B cell (primary cell): ENCODE results near the gene GMIP. TPM values are rescaled to one million over a fixed set of nuclear protein-coding genes. Genes with fewer than 3 reads are reported as not detected.
"Not testable (repeated sequence)": the region's sequence is repeated elsewhere in the genome, so short reads cannot be mapped to it uniquely, and the experiment has no call there.

Experiments used
- ATAC-seq: fragments of 200-7000 bp; cut with Tn5 transposase; one replicate; pipeline ENCODE4 v1.10.0; 2021; ENCODE audit warnings: low read depth, mild to moderate bottlenecking, moderate number of reproducible peaks, moderate library complexity
- CTCF ChIA-PET: fragments of 350-600 bp; sonication (Branson Sonifier 250); formaldehyde crosslinking; loops from one replicate; lab custom pipeline; 2021; ENCODE audit warnings: antibody characterized with exemption, inconsistent platforms; lab: Charles Lee
- POLR2A ChIA-PET: fragments of 350-600 bp; sonication (Branson Sonifier 250); formaldehyde crosslinking; loops from one replicate; lab custom pipeline; 2021; ENCODE audit warnings: antibody characterized with exemption; lab: Charles Lee
- DNase-seq: peaks from one replicate; pipeline ENCODE4 v3.0.0; 2013
- H2AFZ ChIP-seq: 2 replicates; pipeline ENCODE4 v1.6.1; 2012; ENCODE audit warnings: mild to moderate bottlenecking, low read depth, low read length; ENCODE audit not compliant: insufficient read depth, poor library complexity, severe bottlenecking
- H3K27ac ChIP-seq, 2 donors: 1 replicate in 1 of 2; 2 replicates in 1 of 2; pipeline ENCODE4 v1.5.1; 2012 to 2013; ENCODE audit warnings: low read length in 2 of 2, mild to moderate bottlenecking in 2 of 2, moderate library complexity in 1 of 2
- H3K27me3 ChIP-seq, 4 experiments: fragments of 200-600 bp in 1 of 4; sonication (generic) in 1 of 4; replicated peaks in 1 of 4; 1 replicate in 2 of 4; 2 replicates in 2 of 4; pipeline versions ENCODE4 v1.6.1 to v1.7.0; 2013 to 2016; ENCODE audit warnings: low read length in 3 of 4, mild to moderate bottlenecking in 2 of 4, mixed read lengths in 1 of 4, moderate library complexity in 1 of 4; ENCODE audit not compliant: insufficient read depth in 4 of 4, control insufficient read depth in 3 of 4; ENCODE audit errors: control extremely low read depth in 1 of 4
- H3K36me3 ChIP-seq, 2 experiments: replicated peaks in 1 of 2; 1 replicate in 1 of 2; 2 replicates in 1 of 2; pipeline versions ENCODE4 v1.6.1 to v1.7.1; 2013; ENCODE audit warnings: low read length in 1 of 2; ENCODE audit not compliant: insufficient read depth in 2 of 2, control insufficient read depth in 1 of 2; ENCODE audit errors: control extremely low read depth in 1 of 2, extremely low read depth in 1 of 2
- H3K4me1 ChIP-seq, 2 donors: fragments of 200-600 bp in 1 of 2; sonication (generic) in 1 of 2; 1 replicate in 1 of 2; 2 replicates in 1 of 2; pipeline versions ENCODE4 v1.5.1 to v1.6.1; 2013 to 2017; ENCODE audit warnings: low read length in 2 of 2; ENCODE audit not compliant: control insufficient read depth in 2 of 2, insufficient read depth in 2 of 2
- H3K4me2 ChIP-seq: replicated peaks from 2 replicates; pipeline ENCODE3; 2012; ENCODE audit warnings: mild to moderate bottlenecking, low read depth, low read length; ENCODE audit not compliant: poor library complexity, severe bottlenecking
- H3K4me3 ChIP-seq, 5 experiments: fragments of 200-600 bp in 1 of 5; sonication (generic) in 1 of 5; 1 replicate in 3 of 5; 2 replicates in 2 of 5; pipeline versions ENCODE4 v1.5.1 to v1.7.0; 2011 to 2016; ENCODE audit warnings: low read length in 4 of 5, mild to moderate bottlenecking in 4 of 5, low read depth in 2 of 5, control low read depth in 1 of 5, moderate library complexity in 1 of 5; ENCODE audit not compliant: insufficient read depth in 1 of 5; ENCODE audit errors: control extremely low read depth in 1 of 5, extremely low read depth in 1 of 5
- H3K79me2 ChIP-seq: fragments of 200-600 bp; sonication (generic); one replicate; pipeline ENCODE4 v1.6.0; 2016; ENCODE audit warnings: low read length; ENCODE audit not compliant: control insufficient read depth, insufficient read depth
- H3K9ac ChIP-seq: fragments of 200-600 bp; sonication (generic); 2 replicates; pipeline ENCODE4 v1.6.1; 2017; ENCODE audit warnings: mild to moderate bottlenecking, low read length, moderate library complexity
- H3K9me3 ChIP-seq, 3 donors: one replicate each; pipeline versions ENCODE4 v1.6.1 to v1.7.1; 2013; ENCODE audit warnings: low read length in 2 of 3; ENCODE audit not compliant: control insufficient read depth in 2 of 3, insufficient read depth in 1 of 3; ENCODE audit errors: control extremely low read depth in 1 of 3
- H4K20me1 ChIP-seq: 2 replicates; pipeline ENCODE4 v1.6.0; 2012; ENCODE audit warnings: mild to moderate bottlenecking, low read length; ENCODE audit not compliant: insufficient read depth, control insufficient read depth, poor library complexity, severe bottlenecking
- H3K27ac Mint-ChIP-seq: one replicate; pipeline ENCODE4 v1.8.0; 2021; ENCODE audit warnings: mixed read lengths
- H3K27me3 Mint-ChIP-seq: one replicate; pipeline ENCODE4 v1.8.0; 2021; ENCODE audit warnings: mixed read lengths
- H3K4me1 Mint-ChIP-seq: one replicate; pipeline ENCODE4 v1.8.0; 2021; ENCODE audit warnings: mixed read lengths
- H3K4me3 Mint-ChIP-seq: one replicate; pipeline ENCODE4 v1.8.0; 2021; ENCODE audit warnings: mixed read lengths
- H3K9me3 Mint-ChIP-seq: one replicate; pipeline ENCODE4 v1.8.0; 2022; ENCODE audit warnings: mixed read lengths; ENCODE audit not compliant: insufficient read depth
- CTCF ChIP-seq: fragments of 200-600 bp; IDR thresholded peaks from one replicate; pipeline ENCODE4 v1.8.0; 2022; ENCODE audit warnings: antibody characterized with exemption, mild to moderate bottlenecking
- EZH2 ChIP-seq: IDR thresholded peaks from 2 replicates; pipeline ENCODE4 v1.6.1; 2012; ENCODE audit warnings: borderline replicate concordance, low read depth, mild to moderate bottlenecking, moderate library complexity, low read length; ENCODE audit not compliant: insufficient read depth, poor library complexity, severe bottlenecking
- WGBS: methylation state at CpG from one replicate; pipeline ENCODE4 v1.1.5; 2013; ENCODE audit warnings: missing lambda C conversion rate; ENCODE audit not compliant: insufficient coverage; 5-methylcytosine and 5-hydroxymethylcytosine counted together
- intact Hi-C: fragments of 100-400 bp; cut with micrococcal nuclease; formaldehyde crosslinking; loops from one replicate; pipeline ENCODE4 v1.10.0; 2022
- polyA plus RNA-seq: library from polyadenylated mRNA; depleted of rRNA; stranded (reverse); fragments of >200 nt; gene quantifications from 2 replicates; pipeline ENCODE4 v1.2.3, GENCODE V29; 2012
- total RNA-seq, 2 donors: library from RNA; stranded (reverse); fragments of 120-200 nt in 1 of 2; gene quantifications; 1 replicate in 1 of 2; 2 replicates in 1 of 2; pipeline versions ENCODE4 v1.2.3 to v1.2.4, GENCODE V29; 2013 to 2022

GMIP gene
- total and polyA plus RNA-seq, 2 donors (not counting 1 experiment from before 2014, with no cell fraction given), result 57.0 to 112 TPM

DNA sequence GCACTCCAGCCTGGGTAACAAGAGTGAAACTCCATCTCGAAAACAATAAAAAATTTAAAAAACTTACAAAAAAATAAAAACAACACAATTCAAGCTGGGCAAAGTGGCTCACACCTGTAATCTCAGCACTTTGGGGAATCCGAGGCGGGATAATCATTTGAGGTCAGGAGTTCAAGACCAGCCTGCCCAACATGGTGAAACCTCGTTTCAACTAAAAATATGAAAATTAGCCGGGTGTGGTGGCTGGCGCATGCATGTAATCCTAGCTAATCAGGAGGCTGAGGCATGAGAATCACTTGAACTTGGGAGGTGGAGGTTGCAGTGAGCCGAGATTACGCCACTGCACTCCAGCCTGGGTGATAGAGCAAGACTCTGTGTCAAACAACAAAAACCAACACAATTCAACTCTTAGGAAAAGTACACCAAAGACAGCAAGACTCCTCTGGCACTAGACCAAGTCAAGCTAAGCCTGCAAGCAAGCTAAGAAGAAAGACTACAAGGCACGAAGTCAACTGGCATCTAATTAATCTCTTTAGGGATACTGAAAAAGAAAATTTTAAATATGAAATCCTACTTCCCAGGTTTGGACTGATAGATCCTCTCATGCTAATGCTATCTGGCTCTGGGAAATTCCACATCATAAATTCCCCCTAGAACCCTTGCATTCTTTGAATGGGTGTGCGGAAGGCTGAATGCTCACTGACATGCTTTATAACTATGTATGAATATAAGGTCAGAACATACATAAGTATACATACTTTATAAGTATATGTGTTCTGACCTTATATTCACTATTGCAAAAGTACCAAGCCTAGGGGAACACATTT is 32.9 kb downstream of the GMIP start:
- ATAC-seq (no peak), DNase-seq (no peak)
- H3K9me3 ChIP-seq, result no peaks in the 10 kb centered on the region
- intact Hi-C loops, result no loop called here
- POLR2A ChIA-PET, result no interaction called here
- H3K27me3 Mint-ChIP-seq, result no peaks in the 10 kb centered on the region
- H3K27ac Mint-ChIP-seq, result no peak overlapping the region
- 100% methylated on average over 8 of the region's 10 CpGs for WGBS
- H2AFZ ChIP-seq, result no peak overlapping the region
- H3K4me3 ChIP-seq, result no peak overlapping the region
- H3K4me3 Mint-ChIP-seq, result no peak overlapping the region
- CTCF ChIA-PET, result interaction anchor here (1.1 kb wide), 1 partner anchor 12 kb away, joined by 4 read pairs; no protein-coding TSS in a partner anchor
- peaks cover 5% of the 10 kb centered on the region for H3K4me1 Mint-ChIP-seq
- no peaks in the 10 kb centered on the region for H3K36me3 ChIP-seq
- no peak overlapping the region for H3K4me2 ChIP-seq
- H3K4me1 ChIP-seq, result no peaks in the 10 kb centered on the region
- H3K27ac ChIP-seq, result no peak overlapping the region
- H3K9me3 Mint-ChIP-seq, result no peaks in the 10 kb centered on the region
- H3K27me3 ChIP-seq, result no peaks in the 10 kb centered on the region
- no peak overlapping the region for H3K9ac ChIP-seq
- H4K20me1 ChIP-seq, result no peaks in the 10 kb centered on the region
- no peaks in the 10 kb centered on the region for H3K79me2 ChIP-seq
- no peak for TF ChIP-seq CTCF
- no peak for TF ChIP-seq EZH2

GRCh38 chr19:19606686-19607085 is 36.8 kb downstream of the GMIP start:
- H2AFZ ChIP-seq, H3K27me3 Mint-ChIP-seq, ATAC-seq, H3K9me3 Mint-ChIP-seq, intact Hi-C loops, DNase-seq, POLR2A ChIA-PET, H3K9ac ChIP-seq, H4K20me1 ChIP-seq, H3K4me3 Mint-ChIP-seq, H3K4me3 ChIP-seq, H3K4me1 ChIP-seq, H3K27ac ChIP-seq, H3K4me1 Mint-ChIP-seq, H3K9me3 ChIP-seq, H3K79me2 ChIP-seq, H3K27me3 ChIP-seq, H3K36me3 ChIP-seq, H3K4me2 ChIP-seq, H3K27ac Mint-ChIP-seq: not testable (repeated sequence)
- WGBS, result 97% methylated on average over 6 of the region's 8 CpGs
- CTCF ChIA-PET, result interaction anchor here (1.6 to 1.9 kb wide), 2 partner anchors 52 to 74 kb away, joined by 4 to 7 read pairs; no protein-coding TSS in a partner anchor
